Coronary artery (tissue), 2 donors: Measurements from ENCODE around the gene SLC30A2.

Experiments
- DNase-seq: peaks from one replicate; pipeline ENCODE4 v3.0.0-alpha.2; 2017; ENCODE audit warnings: low spot score
- H3K27ac ChIP-seq, 2 donors: fragments of 200-600 bp; sonication (generic); one replicate each; pipeline ENCODE4 v1.5.1; 2016 to 2019
- H3K4me3 ChIP-seq: fragments of 200-600 bp; sonication (generic); 2 replicates; pipeline ENCODE4 v1.5.1; 2016; ENCODE audit warnings: mild to moderate bottlenecking, moderate library complexity
- CTCF ChIP-seq: fragments of 200-600 bp; sonication (generic); IDR thresholded peaks from one replicate; pipeline ENCODE4 v1.5.1; 2019; ENCODE audit warnings: antibody characterized with exemption

Gene SLC30A2

GRCh38 chr1:26060832-26061574 lies 15.1 kb upstream of the SLC30A2 start:
- H3K27ac ChIP-seq = no peak overlapping the region
- TF ChIP-seq CTCF = no peak
- DNase-seq = no peak
- H3K4me3 ChIP-seq = no peak overlapping the region

DNA sequence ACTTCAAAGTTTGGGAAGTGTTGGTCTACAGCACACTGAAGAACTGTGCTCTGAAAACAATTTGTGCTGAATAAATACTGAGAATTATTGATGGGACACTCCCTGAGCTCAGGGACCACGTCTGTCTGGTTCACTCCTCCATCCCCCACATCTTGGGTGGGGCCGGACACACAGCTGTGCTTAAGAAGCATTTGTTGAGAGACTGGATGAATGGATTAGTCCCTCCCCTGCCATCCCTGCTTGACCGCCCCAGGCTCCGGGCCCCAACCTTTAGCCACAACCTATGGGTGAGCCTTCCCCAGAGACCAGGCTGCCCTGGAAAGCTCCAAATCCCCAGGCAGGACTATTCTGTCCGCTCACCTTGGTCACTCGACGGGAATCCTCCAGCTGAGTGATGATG lies 14.0 kb upstream of the SLC30A2 start:
- Histone ChIP-seq H3K27ac (no peak overlapping the region), H3K4me3 (no peak overlapping the region)
- no peak for TF ChIP-seq CTCF
- DNase-seq = no peak

DNA sequence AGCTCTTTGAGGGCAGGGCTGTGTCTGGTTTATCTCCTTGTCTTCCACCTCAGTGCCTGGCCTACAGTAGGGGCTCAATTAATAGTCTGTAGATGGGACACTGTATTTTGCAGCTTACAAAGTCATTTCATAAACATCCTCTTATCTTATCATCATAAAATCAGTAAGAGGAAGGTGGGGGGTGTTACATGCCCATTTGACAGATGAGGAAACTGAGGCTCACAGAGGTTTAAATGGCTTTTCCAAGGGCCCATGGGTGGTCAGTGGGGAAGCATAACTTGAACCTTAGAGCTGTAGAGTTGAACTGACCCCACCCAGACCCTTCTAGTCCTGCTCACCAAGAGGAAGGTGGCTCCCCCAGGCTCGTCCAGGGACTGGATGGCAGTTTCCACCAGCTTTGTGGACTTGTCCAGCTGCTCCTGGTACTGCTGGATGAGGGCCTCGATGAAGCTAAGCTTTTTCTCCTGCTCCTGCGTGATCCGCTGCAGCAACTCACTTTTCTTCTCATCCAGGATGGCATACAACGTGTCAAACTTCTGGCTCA lies 12.2 kb upstream of the SLC30A2 start:
- no peak for TF ChIP-seq CTCF
- DNase-seq = no peak
- Histone ChIP-seq H3K27ac (no peak overlapping the region), H3K4me3 (no peak overlapping the region)

DNA sequence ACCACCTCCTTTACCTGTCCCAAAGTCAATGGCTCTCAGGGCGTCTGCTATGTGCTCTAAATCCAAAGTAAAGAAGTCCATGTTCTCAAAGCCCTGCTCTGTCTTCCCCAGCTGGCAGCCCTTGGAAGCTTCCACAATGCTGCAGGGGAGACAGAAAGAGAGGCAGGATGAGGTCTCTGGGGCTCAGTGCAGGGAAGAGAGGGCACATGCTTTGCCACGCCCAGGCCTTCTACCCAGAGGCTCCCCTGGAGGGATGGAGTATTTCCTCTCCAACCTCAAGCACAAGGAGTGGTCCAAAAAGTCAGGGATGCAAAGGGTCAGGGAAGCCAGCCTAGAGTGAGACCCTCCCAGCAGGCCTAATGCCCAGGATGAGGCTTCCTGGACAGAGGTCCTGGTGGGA lies 11.3 kb upstream of the SLC30A2 start:
- Histone ChIP-seq H3K27ac (no peak overlapping the region), H3K4me3 (no peak overlapping the region)
- no peak for TF ChIP-seq CTCF
- DNase-seq = no peak

- Histone ChIP-seq H3K27ac (no peak overlapping the region), H3K4me3 (no peak overlapping the region)
- DNase-seq = no peak
- TF ChIP-seq CTCF = no peak
Observed at GRCh38 chr1:26055041-26055440, 9.1 kb upstream of the SLC30A2 start.

GRCh38 chr1:26053718-26054560 lies 8.0 kb upstream of the SLC30A2 start:
- DNase-seq = no peak
- TF ChIP-seq CTCF = no peak
- H3K4me3 ChIP-seq = no peak overlapping the region
- H3K27ac ChIP-seq = no peak overlapping the region
